Measurements from ENCODE around the gene ZPLD1. TPM values are rescaled to one million over a fixed set of nuclear protein-coding genes. Genes with fewer than 3 reads are reported as not detected.

Gene ZPLD1
- total RNA-seq, 1 donor from 2014 or later: not detected

DNA sequence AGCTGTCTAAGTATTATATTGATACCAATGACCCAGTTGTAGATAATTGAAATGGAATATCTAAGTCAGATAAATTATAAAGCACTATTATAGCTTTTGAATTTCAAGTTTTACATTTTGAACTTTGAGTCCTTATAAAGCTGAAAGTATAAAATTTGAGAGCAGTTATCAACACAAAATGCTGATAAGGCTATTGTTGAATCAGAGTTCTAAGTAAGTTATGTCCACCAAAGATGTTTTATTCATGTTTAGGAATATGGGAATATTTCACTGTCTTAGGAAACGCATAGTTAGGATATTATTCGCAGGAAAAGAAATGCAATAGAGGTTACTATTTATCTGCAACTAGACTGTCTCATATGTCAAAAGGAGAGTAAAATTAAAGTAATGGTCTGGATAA, 29.4 kb downstream of the ZPLD1 start:
- Histone ChIP-seq H3K27ac (no peak overlapping the region), H3K36me3 (no peaks in the 10 kb centered on the region), H3K27me3 (ENCODE audit: low read depth) (no peaks in the 10 kb centered on the region), H3K9me3 (no peaks in the 10 kb centered on the region), H3K4me3 (no peak overlapping the region), H3K4me1 (no peaks in the 10 kb centered on the region)
- intact Hi-C loops (cut with DNase I): no loop called here
- ATAC-seq: no peak
- TF ChIP-seq CTCF (IDR thresholded peaks at IDR 0.05): no peak
- no peak for DNase-seq

DNA sequence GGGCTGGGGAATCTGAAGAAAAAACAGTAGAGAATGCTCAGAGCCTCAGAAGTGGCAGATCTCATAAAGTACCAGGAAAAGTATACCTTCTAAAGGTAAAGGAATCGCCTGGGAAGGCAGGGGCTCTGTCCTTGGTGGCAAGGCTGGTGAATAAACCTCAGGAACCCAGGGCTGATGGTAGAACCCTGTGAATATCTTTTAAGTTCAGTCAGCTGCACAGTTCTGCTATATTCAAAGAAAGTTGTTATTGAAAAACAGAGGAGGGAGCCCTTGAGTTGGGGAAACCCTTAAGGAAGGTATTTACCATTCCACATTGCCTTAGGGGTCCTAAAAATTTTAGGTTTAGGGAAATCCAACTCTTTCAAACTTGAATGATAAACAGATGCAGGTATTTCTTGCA, 31.2 kb downstream of the ZPLD1 start:
- DNase-seq: no peak
- Histone ChIP-seq H3K27ac (no peak overlapping the region), H3K9me3 (no peaks in the 10 kb centered on the region), H3K4me3 (no peak overlapping the region), H3K36me3 (no peaks in the 10 kb centered on the region), H3K4me1 (no peaks in the 10 kb centered on the region), H3K27me3 (ENCODE audit: low read depth) (no peaks in the 10 kb centered on the region)
- ATAC-seq: no peak
- intact Hi-C loops (cut with DNase I): no loop called here
- no peak for TF ChIP-seq CTCF (IDR thresholded peaks at IDR 0.05)

DNA sequence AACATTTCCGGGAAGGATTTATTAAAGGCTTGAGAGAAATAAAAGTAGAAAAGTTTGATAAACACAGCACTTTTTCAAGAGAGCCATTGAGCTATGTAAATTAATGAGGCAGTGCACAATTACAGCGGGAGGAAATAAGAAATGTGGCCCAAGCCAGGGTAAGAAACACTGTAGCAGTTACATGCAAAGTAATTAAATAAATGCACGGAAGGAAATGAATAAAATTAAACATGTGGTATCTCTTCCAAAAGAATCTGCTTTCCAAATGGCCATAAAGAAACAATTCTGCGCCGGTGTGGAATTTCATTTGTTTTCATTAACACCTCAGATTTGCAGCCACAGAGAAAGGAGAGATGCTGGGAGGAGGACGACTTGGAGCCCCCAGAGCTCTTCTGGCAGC, 35.3 kb downstream of the ZPLD1 start:
- no peaks in the 10 kb centered on the region for H3K4me1 ChIP-seq
- no peak overlapping the region for H3K4me3 ChIP-seq
- intact Hi-C loops (cut with DNase I): no loop called here
- H3K27ac ChIP-seq: no peak overlapping the region
- no peaks in the 10 kb centered on the region for H3K9me3 ChIP-seq
- DNase-seq: no peak
- no peaks in the 10 kb centered on the region for H3K36me3 ChIP-seq
- ATAC-seq: no peak
- H3K27me3 ChIP-seq (ENCODE audit: low read depth): no peaks in the 10 kb centered on the region
- TF ChIP-seq CTCF (IDR thresholded peaks at IDR 0.05): no peak

DNA sequence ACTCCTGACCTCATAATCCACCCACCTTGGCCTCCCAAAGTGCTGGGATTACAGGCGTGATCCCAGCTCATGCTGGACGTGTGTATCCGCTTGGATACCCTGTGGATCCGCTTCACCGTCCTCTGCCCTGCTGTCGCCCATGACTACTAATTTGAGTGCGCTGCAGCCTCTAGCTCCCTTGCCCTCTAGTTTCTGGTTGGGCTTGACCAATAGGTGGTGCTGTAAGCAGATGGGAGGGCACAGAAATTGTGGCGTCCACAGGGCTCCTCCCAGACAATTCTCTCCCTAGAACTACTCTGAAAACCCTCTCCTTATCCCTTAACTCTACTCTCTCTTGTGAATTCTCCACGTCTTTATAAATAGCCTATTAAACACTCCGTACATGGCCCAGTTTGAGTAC, 36.2 kb downstream of the ZPLD1 start:
- intact Hi-C loops (cut with DNase I): no loop called here
- no peaks in the 10 kb centered on the region for H3K27me3 ChIP-seq (ENCODE audit: low read depth)
- no peaks in the 10 kb centered on the region for H3K36me3 ChIP-seq
- no peaks in the 10 kb centered on the region for H3K9me3 ChIP-seq
- no peaks in the 10 kb centered on the region for H3K4me1 ChIP-seq
- ATAC-seq (no peak), DNase-seq (no peak)
- H3K27ac ChIP-seq: no peak overlapping the region
- H3K4me3 ChIP-seq: no peak overlapping the region
- no peak for TF ChIP-seq CTCF (IDR thresholded peaks at IDR 0.05)

GRCh38 chr3:102471491-102471890, 36.7 kb downstream of the ZPLD1 start:
- Histone ChIP-seq H3K4me3 (no peak overlapping the region), H3K9me3 (no peaks in the 10 kb centered on the region), H3K4me1 (no peaks in the 10 kb centered on the region), H3K36me3 (no peaks in the 10 kb centered on the region), H3K27ac (no peak overlapping the region), H3K27me3 (ENCODE audit: low read depth) (no peaks in the 10 kb centered on the region)
- intact Hi-C loops (cut with DNase I): no loop called here
- TF ChIP-seq CTCF (IDR thresholded peaks at IDR 0.05): no peak
- no peak for DNase-seq
- ATAC-seq: no peak

- Histone ChIP-seq H3K36me3 (no peaks in the 10 kb centered on the region), H3K4me3 (no peak overlapping the region), H3K27ac (no peak overlapping the region), H3K9me3 (no peaks in the 10 kb centered on the region), H3K27me3 (ENCODE audit: low read depth) (no peaks in the 10 kb centered on the region), H3K4me1 (no peaks in the 10 kb centered on the region)
- no peak for TF ChIP-seq CTCF (IDR thresholded peaks at IDR 0.05)
- intact Hi-C loops (cut with DNase I): no loop called here
- DNase-seq (no peak), ATAC-seq (no peak)
Observed at GRCh38 chr3:102473648-102474047, 38.8 kb downstream of the ZPLD1 start.
